ENCODE data around the gene FAM81A.
"Not testable (repeated sequence)": the region's sequence is repeated elsewhere in the genome, so short reads cannot be mapped to it uniquely, and the experiment has no call there.

The FAM81A gene

GRCh38 chr15:59492389-59493377, 54.7 kb downstream of the FAM81A start:
- Histone ChIP-seq H3K9me3 (ENCODE audit: low read length) (no peaks in the 10 kb centered on the region), H3K27me3 (ENCODE audit: control insufficient read depth in 1 of 2, insufficient read depth in 2 of 2, low read length in 2 of 2) (no peaks in the 10 kb centered on the region), H3K4me3 (ENCODE audit: low read depth in 1 of 2, low read length in 2 of 2) (no peak overlapping the region), H3K4me1 (ENCODE audit: insufficient read depth, low read length) (peaks cover 5% of the 10 kb centered on the region), H3K9ac (ENCODE audit: low read length) (no peak overlapping the region), H3K27ac (ENCODE audit: low read depth, low read length) (no peak overlapping the region), H3K36me3 (ENCODE audit: insufficient read depth, low read length) (no peaks in the 10 kb centered on the region)

- no peak overlapping the region for H3K4me3 ChIP-seq (ENCODE audit: low read depth in 1 of 2, low read length in 2 of 2)
- H3K36me3 ChIP-seq (ENCODE audit: insufficient read depth, low read length) = no peaks in the 10 kb centered on the region
- H3K9me3 ChIP-seq (ENCODE audit: low read length) = no peaks in the 10 kb centered on the region
- no peaks in the 10 kb centered on the region for H3K4me1 ChIP-seq (ENCODE audit: insufficient read depth, low read length)
- H3K9ac ChIP-seq (ENCODE audit: low read length) = no peak overlapping the region
- no peaks in the 10 kb centered on the region for H3K27me3 ChIP-seq (ENCODE audit: control insufficient read depth in 1 of 2, insufficient read depth in 2 of 2, low read length in 2 of 2)
- no peak overlapping the region for H3K27ac ChIP-seq (ENCODE audit: low read depth, low read length)
Observed at GRCh38 chr15:59501597-59501996, 63.6 kb downstream of the FAM81A start.

GRCh38 chr15:59515190-59515589, 77.2 kb downstream of the FAM81A start:
- Histone ChIP-seq H3K4me1 (ENCODE audit: insufficient read depth, low read length) (no peaks in the 10 kb centered on the region), H3K9me3 (ENCODE audit: low read length) (no peaks in the 10 kb centered on the region), H3K9ac (ENCODE audit: low read length) (no peak overlapping the region), H3K4me3 (ENCODE audit: low read depth in 1 of 2, low read length in 2 of 2) (no peak overlapping the region), H3K27me3 (ENCODE audit: control insufficient read depth in 1 of 2, insufficient read depth in 2 of 2, low read length in 2 of 2) (no peaks in the 10 kb centered on the region), H3K27ac (ENCODE audit: low read depth, low read length) (no peak overlapping the region), H3K36me3 (ENCODE audit: insufficient read depth, low read length) (no peaks in the 10 kb centered on the region)

- H3K4me1 ChIP-seq (ENCODE audit: insufficient read depth, low read length) = no peaks in the 10 kb centered on the region
- H3K27me3 ChIP-seq (ENCODE audit: control insufficient read depth in 1 of 2, insufficient read depth in 2 of 2, low read length in 2 of 2) = no peaks in the 10 kb centered on the region
- no peak overlapping the region for H3K4me3 ChIP-seq (ENCODE audit: low read depth in 1 of 2, low read length in 2 of 2)
- H3K27ac ChIP-seq (ENCODE audit: low read depth, low read length) = no peak overlapping the region
- no peaks in the 10 kb centered on the region for H3K9me3 ChIP-seq (ENCODE audit: low read length)
- no peaks in the 10 kb centered on the region for H3K36me3 ChIP-seq (ENCODE audit: insufficient read depth, low read length)
- no peak overlapping the region for H3K9ac ChIP-seq (ENCODE audit: low read length)
Observed at GRCh38 chr15:59516655-59517461, 78.9 kb downstream of the FAM81A start.

GRCh38 chr15:59519329-59519728, 81.3 kb downstream of the FAM81A start:
- Histone ChIP-seq H3K27ac (ENCODE audit: low read depth, low read length) (no peak overlapping the region), H3K9ac (ENCODE audit: low read length) (no peak overlapping the region), H3K9me3 (ENCODE audit: low read length) (no peaks in the 10 kb centered on the region), H3K36me3 (ENCODE audit: insufficient read depth, low read length) (no peaks in the 10 kb centered on the region), H3K4me3 (ENCODE audit: low read depth in 1 of 2, low read length in 2 of 2) (no peak overlapping the region), H3K4me1 (ENCODE audit: insufficient read depth, low read length) (no peaks in the 10 kb centered on the region), H3K27me3 (ENCODE audit: control insufficient read depth in 1 of 2, insufficient read depth in 2 of 2, low read length in 2 of 2) (no peaks in the 10 kb centered on the region)

GRCh38 chr15:59521443-59521842, 83.5 kb downstream of the FAM81A start:
- Histone ChIP-seq H3K4me3 (ENCODE audit: low read depth in 1 of 2, low read length in 2 of 2) (no peak overlapping the region), H3K36me3 (ENCODE audit: insufficient read depth, low read length) (no peaks in the 10 kb centered on the region), H3K9ac (ENCODE audit: low read length) (no peak overlapping the region), H3K27me3 (ENCODE audit: control insufficient read depth in 1 of 2, insufficient read depth in 2 of 2, low read length in 2 of 2) (no peaks in the 10 kb centered on the region), H3K9me3 (ENCODE audit: low read length) (no peaks in the 10 kb centered on the region), H3K4me1 (ENCODE audit: insufficient read depth, low read length) (no peaks in the 10 kb centered on the region), H3K27ac (ENCODE audit: low read depth, low read length) (no peak overlapping the region)

- no peak overlapping the region for H3K27ac ChIP-seq (ENCODE audit: low read depth, low read length)
- H3K4me1 ChIP-seq (ENCODE audit: insufficient read depth, low read length) = no peaks in the 10 kb centered on the region
- no peak overlapping the region for H3K4me3 ChIP-seq (ENCODE audit: low read depth in 1 of 2, low read length in 2 of 2)
- H3K27me3 ChIP-seq (ENCODE audit: control insufficient read depth in 1 of 2, insufficient read depth in 2 of 2, low read length in 2 of 2) = no peaks in the 10 kb centered on the region
- no peaks in the 10 kb centered on the region for H3K9me3 ChIP-seq (ENCODE audit: low read length)
- H3K36me3 ChIP-seq (ENCODE audit: insufficient read depth, low read length) = no peaks in the 10 kb centered on the region
- H3K9ac ChIP-seq (ENCODE audit: low read length) = no peak overlapping the region
Observed at GRCh38 chr15:59522988-59523461, 85.0 kb downstream of the FAM81A start.

- no peak overlapping the region for H3K4me3 ChIP-seq (ENCODE audit: low read depth in 1 of 2, low read length in 2 of 2)
- no peaks in the 10 kb centered on the region for H3K36me3 ChIP-seq (ENCODE audit: insufficient read depth, low read length)
- no peaks in the 10 kb centered on the region for H3K27me3 ChIP-seq (ENCODE audit: control insufficient read depth in 1 of 2, insufficient read depth in 2 of 2, low read length in 2 of 2)
- H3K4me1 ChIP-seq (ENCODE audit: insufficient read depth, low read length) = no peaks in the 10 kb centered on the region
- no peaks in the 10 kb centered on the region for H3K9me3 ChIP-seq (ENCODE audit: low read length)
- H3K27ac ChIP-seq (ENCODE audit: low read depth, low read length) = no peak overlapping the region
- H3K9ac ChIP-seq (ENCODE audit: low read length) = no peak overlapping the region
Observed at GRCh38 chr15:59523702-59524101, 85.7 kb downstream of the FAM81A start.

GRCh38 chr15:59524331-59524731, 86.3 kb downstream of the FAM81A start:
- Histone ChIP-seq H3K4me1 (ENCODE audit: insufficient read depth, low read length) (no peaks in the 10 kb centered on the region), H3K4me3 (ENCODE audit: low read depth in 1 of 2, low read length in 2 of 2) (no peak overlapping the region), H3K9ac (ENCODE audit: low read length) (no peak overlapping the region), H3K27ac (ENCODE audit: low read depth, low read length) (no peak overlapping the region), H3K27me3 (ENCODE audit: control insufficient read depth in 1 of 2, insufficient read depth in 2 of 2, low read length in 2 of 2) (no peaks in the 10 kb centered on the region), H3K36me3 (ENCODE audit: insufficient read depth, low read length) (no peaks in the 10 kb centered on the region), H3K9me3 (ENCODE audit: low read length) (no peaks in the 10 kb centered on the region)

- H3K9ac ChIP-seq (ENCODE audit: low read length); H3K9me3 ChIP-seq (ENCODE audit: low read length); H3K4me3 ChIP-seq (ENCODE audit: low read depth in 1 of 2, low read length in 2 of 2); H3K27ac ChIP-seq (ENCODE audit: low read depth, low read length); H3K27me3 ChIP-seq (ENCODE audit: control insufficient read depth in 1 of 2, insufficient read depth in 2 of 2, low read length in 2 of 2); H3K4me1 ChIP-seq (ENCODE audit: insufficient read depth, low read length); H3K36me3 ChIP-seq (ENCODE audit: insufficient read depth, low read length): not testable (repeated sequence)
Observed at GRCh38 chr15:59526466-59526865, 88.5 kb downstream of the FAM81A start.

GRCh38 chr15:59528429-59528828, 90.4 kb downstream of the FAM81A start:
- H3K9ac ChIP-seq (ENCODE audit: low read length) = no peak overlapping the region
- H3K27me3 ChIP-seq (ENCODE audit: control insufficient read depth in 1 of 2, insufficient read depth in 2 of 2, low read length in 2 of 2) = no peaks in the 10 kb centered on the region
- H3K9me3 ChIP-seq (ENCODE audit: low read length) = no peaks in the 10 kb centered on the region
- no peak overlapping the region for H3K27ac ChIP-seq (ENCODE audit: low read depth, low read length)
- H3K36me3 ChIP-seq (ENCODE audit: insufficient read depth, low read length) = no peaks in the 10 kb centered on the region
- H3K4me1 ChIP-seq (ENCODE audit: insufficient read depth, low read length) = no peaks in the 10 kb centered on the region
- H3K4me3 ChIP-seq (ENCODE audit: low read depth in 1 of 2, low read length in 2 of 2) = no peak overlapping the region

All from muscle layer of colon (tissue), 2 donors.